Brain microvascular endothelial cell (primary cell): ENCODE results near the gene CXCR6.
"Not testable (repeated sequence)": the region's sequence is repeated elsewhere in the genome, so short reads cannot be mapped to it uniquely, and the experiment has no call there.

Experiments
- DNase-seq: peaks from one replicate; pipeline ENCODE4 v3.0.0-alpha.2; 2020
- H3K27ac ChIP-seq: fragments of 250-450 bp; sonication (Bioruptor Pico); 2 replicates; pipeline ENCODE4 v1.5.1; 2020; ENCODE audit warnings: mild to moderate bottlenecking, moderate library complexity
- H3K27me3 ChIP-seq: fragments of 250-450 bp; sonication (Bioruptor Pico); replicated peaks from 2 replicates; pipeline ENCODE4 v1.5.1; 2020; ENCODE audit warnings: mild to moderate bottlenecking
- H3K36me3 ChIP-seq: fragments of 250-450 bp; sonication (Bioruptor Pico); replicated peaks from 2 replicates; pipeline ENCODE4 v1.5.1; 2020; ENCODE audit warnings: mild to moderate bottlenecking
- H3K4me3 ChIP-seq: 2 replicates; pipeline ENCODE4 v1.5.1; 2011; ENCODE audit warnings: low read depth, mild to moderate bottlenecking, control low read depth, low read length, moderate library complexity
- CTCF ChIP-seq: IDR thresholded peaks from 2 replicates; pipeline ENCODE4 v1.5.1; 2011; ENCODE audit warnings: low read depth, mild to moderate bottlenecking, moderate library complexity, low read length, control low read depth, inconsistent platforms; ENCODE audit errors: missing control alignments
- in situ Hi-C: cut with HindIII; loops from 2 replicates; pipeline ENCODE4 v1.10.0; 2017; ENCODE audit warnings: low sequenced_read_pairs, low pct_ligation_motif_present

Gene CXCR6

DNA sequence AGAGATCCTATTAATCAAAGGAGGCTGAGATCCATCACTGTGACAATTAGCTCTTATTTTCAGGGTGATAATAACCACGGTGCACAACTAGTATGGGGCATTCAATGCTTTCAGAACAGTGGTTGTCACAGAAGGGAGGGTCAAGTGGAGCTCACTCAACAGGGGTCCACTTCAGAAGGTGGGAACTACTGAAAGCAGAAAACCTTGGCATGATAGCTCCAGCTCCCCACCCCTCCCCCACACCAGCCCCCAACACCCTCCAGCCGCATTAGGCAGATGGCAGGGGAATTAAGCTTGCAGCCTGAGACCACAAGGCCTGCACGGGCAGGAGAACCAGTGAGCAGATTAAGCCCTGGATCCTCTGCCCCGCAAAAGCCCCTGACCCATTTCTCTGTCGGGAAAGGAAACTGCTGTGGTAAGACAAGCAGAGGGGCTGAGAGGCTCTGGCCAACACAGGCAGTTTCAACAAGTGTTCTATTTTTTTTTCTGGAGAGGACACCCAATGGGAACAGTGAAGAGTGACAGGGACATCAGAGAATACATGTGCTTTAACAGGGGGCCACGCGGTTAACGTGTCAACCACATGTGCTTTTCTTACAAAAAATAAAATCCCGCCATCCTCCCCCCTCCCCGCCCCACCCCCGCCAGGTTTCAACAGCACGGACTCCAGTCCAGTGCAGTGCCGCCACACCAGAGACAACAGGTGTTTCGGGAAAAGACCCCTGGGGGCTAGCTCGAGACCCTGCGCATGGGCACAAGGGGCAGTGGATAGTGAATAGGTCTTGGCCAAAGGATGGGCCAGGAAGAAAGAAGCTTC, 51.4 kb downstream of the CXCR6 start:
- no peaks in the 10 kb centered on the region for H3K36me3 ChIP-seq
- TF ChIP-seq CTCF = no peak
- no peak overlapping the region for H3K27ac ChIP-seq
- H3K27me3 ChIP-seq = no peaks in the 10 kb centered on the region
- peak overlapping the region; percentile 92 for H3K4me3 ChIP-seq
- in situ Hi-C loops = no loop called here
- no peak for DNase-seq

- peak; percentile 88 for DNase-seq
- in situ Hi-C loops = no loop called here
- Histone ChIP-seq H3K4me3 (peak within 1 kb of the TSS; percentile 92), H3K36me3 (no peaks in the 10 kb centered on the region), H3K27ac (peak within 1 kb of the TSS; percentile 15), H3K27me3 (no peaks in the 10 kb centered on the region)
- TF ChIP-seq CTCF = no peak
Measured at GRCh38 chr3:45995236-45996192, 52.2 kb downstream of the CXCR6 start, which contains the start of gene FYCO1. Gene FYCO1, minus strand, starts transcription at chr3:45995824. Its CDS starts 10,914 bp downstream, at chr3:45984910.

- in situ Hi-C loops, H3K4me3 ChIP-seq, H3K27me3 ChIP-seq, DNase-seq, H3K27ac ChIP-seq, H3K36me3 ChIP-seq: not testable (repeated sequence)
Measured at GRCh38 chr3:45997499-45997898, 54.2 kb downstream of the CXCR6 start.

DNA sequence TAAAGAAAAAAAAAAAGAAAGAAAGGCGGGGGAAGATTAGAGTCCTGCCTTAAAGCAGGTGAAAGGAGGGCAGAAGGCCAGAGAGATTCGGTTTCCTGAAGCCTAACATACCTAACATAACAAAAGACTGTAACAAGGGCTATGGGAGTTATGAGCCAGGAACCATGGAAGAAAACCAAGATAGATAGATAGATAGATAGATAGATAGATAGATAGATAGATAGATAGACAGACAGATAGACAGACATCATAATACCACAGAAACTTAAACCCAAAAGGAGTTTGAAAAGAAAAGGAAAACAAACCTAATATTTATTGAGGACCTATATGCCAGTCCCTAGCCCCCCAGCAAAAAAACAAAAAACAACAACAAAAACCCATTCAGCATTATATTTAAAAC, 54.7 kb downstream of the CXCR6 start:
- no peak for TF ChIP-seq CTCF
- in situ Hi-C loops = no loop called here
- Histone ChIP-seq H3K27me3 (no peaks in the 10 kb centered on the region), H3K36me3 (no peaks in the 10 kb centered on the region), H3K27ac (no peak overlapping the region), H3K4me3 (no peak overlapping the region)
- no peak for DNase-seq
